HG03521 (cell line): ENCODE data around the gene COG4.

Source experiments
- ATAC-seq: cut with Tn5 transposase; IDR thresholded peaks from one replicate; pipeline ENCODE4 v1.9.1; 2021; ENCODE audit warnings: mild to moderate bottlenecking, moderate library complexity; ENCODE audit not compliant: unreplicated experiment

The COG4 gene

GRCh38 chr16:70434484-70435260, 88.7 kb downstream of the COG4 start:
- no peak for ATAC-seq

GRCh38 chr16:70433458-70434103, 89.8 kb downstream of the COG4 start:
- no peak for ATAC-seq

GRCh38 chr16:70432723-70433457, 90.5 kb downstream of the COG4 start:
- ATAC-seq, result no peak

GRCh38 chr16:70432356-70432722, 91.0 kb downstream of the COG4 start:
- ATAC-seq, result no peak

GRCh38 chr16:70430667-70431536, 92.5 kb downstream of the COG4 start:
- ATAC-seq, result peak; percentile 47
